H9 (cell line): ENCODE measurements around the gene TEAD1. TPM values are rescaled to one million over a fixed set of nuclear protein-coding genes. Genes with fewer than 3 reads are reported as not detected.

Experiments
- DNase-seq: peaks from one replicate; pipeline ENCODE4 v3.0.0-alpha.2; 2017
- H2AFZ ChIP-seq: one replicate; pipeline ENCODE4 v1.6.1; 2013; ENCODE audit warnings: mild to moderate bottlenecking, low read length, control low read depth, moderate library complexity
- H2AK5ac ChIP-seq: 2 replicates; pipeline ENCODE4 v1.6.1; 2013; ENCODE audit warnings: low read length, control low read depth, mixed read lengths; ENCODE audit not compliant: insufficient read length
- H2BK120ac ChIP-seq: one replicate; pipeline ENCODE4 v1.6.1; 2013; ENCODE audit warnings: low read depth, mild to moderate bottlenecking, low read length, control low read depth, inconsistent platforms; ENCODE audit not compliant: poor library complexity, severe bottlenecking
- H2BK12ac ChIP-seq: 2 replicates; pipeline ENCODE4 v1.6.1; 2013; ENCODE audit warnings: low read length, control low read depth, mixed read lengths, low read depth; ENCODE audit not compliant: insufficient read length
- H2BK15ac ChIP-seq: 2 replicates; pipeline ENCODE4 v1.6.1; 2013; ENCODE audit warnings: low read depth, low read length, control low read depth
- H2BK20ac ChIP-seq: one replicate; pipeline ENCODE4 v1.6.1; 2013; ENCODE audit warnings: low read depth, mild to moderate bottlenecking, low read length, control low read depth, inconsistent platforms; ENCODE audit not compliant: poor library complexity, severe bottlenecking
- H2BK5ac ChIP-seq: 2 replicates; pipeline ENCODE4 v1.6.1; 2013; ENCODE audit warnings: low read length, control low read depth, mixed read lengths; ENCODE audit not compliant: insufficient read length
- H3K14ac ChIP-seq: 2 replicates; pipeline ENCODE4 v1.6.1; 2013; ENCODE audit warnings: low read length, control low read depth; ENCODE audit not compliant: insufficient read depth
- H3K18ac ChIP-seq: 2 replicates; pipeline ENCODE4 v1.6.1; 2013; ENCODE audit warnings: low read depth, mild to moderate bottlenecking, mixed read lengths, low read length, control low read depth; ENCODE audit not compliant: insufficient read length
- H3K23ac ChIP-seq: 2 replicates; pipeline ENCODE4 v1.6.1; 2013; ENCODE audit warnings: low read length, control low read depth, mixed read lengths, low read depth; ENCODE audit not compliant: insufficient read length
- H3K23me2 ChIP-seq: 2 replicates; pipeline ENCODE4 v1.6.1; 2013; ENCODE audit warnings: low read depth, mild to moderate bottlenecking, mixed read lengths, low read length, control low read depth; ENCODE audit not compliant: insufficient read length, poor library complexity, severe bottlenecking
- H3K27ac ChIP-seq: 2 replicates; pipeline ENCODE4 v1.5.1; 2013; ENCODE audit warnings: low read length, control low read depth, mixed read lengths, low read depth; ENCODE audit not compliant: insufficient read length
- H3K27me3 ChIP-seq: 2 replicates; pipeline ENCODE4 v1.6.1; 2013; ENCODE audit warnings: low read length, control low read depth, inconsistent platforms; ENCODE audit not compliant: insufficient read depth
- H3K4ac ChIP-seq: 2 replicates; pipeline ENCODE4 v1.6.1; 2013; ENCODE audit warnings: low read depth, mild to moderate bottlenecking, control low read depth, inconsistent platforms, low read length, moderate library complexity
- H3K4me1 ChIP-seq: 2 replicates; pipeline ENCODE4 v1.6.1; 2013; ENCODE audit warnings: low read length, control low read depth, inconsistent platforms; ENCODE audit not compliant: insufficient read depth
- H3K4me2 ChIP-seq: 2 replicates; pipeline ENCODE4 v1.6.1; 2013; ENCODE audit warnings: low read length, control low read depth, mixed read lengths; ENCODE audit not compliant: insufficient read length, insufficient read depth
- H3K56ac ChIP-seq: 2 replicates; pipeline ENCODE4 v1.6.1; 2013; ENCODE audit warnings: low read depth, mild to moderate bottlenecking, mixed read lengths, low read length, control low read depth; ENCODE audit not compliant: insufficient read length
- H3K79me1 ChIP-seq: 2 replicates; pipeline ENCODE4 v1.6.1; 2013; ENCODE audit warnings: low read depth, mild to moderate bottlenecking, moderate library complexity, low read length, control low read depth, inconsistent platforms; ENCODE audit not compliant: insufficient read depth, poor library complexity, severe bottlenecking
- H3K79me2 ChIP-seq: 2 replicates; pipeline ENCODE4 v1.6.1; 2013; ENCODE audit warnings: low read length, control low read depth, inconsistent platforms; ENCODE audit not compliant: insufficient read depth
- H3K9ac ChIP-seq: 2 replicates; pipeline ENCODE4 v1.6.1; 2013; ENCODE audit warnings: low read length, control low read depth, mixed read lengths; ENCODE audit not compliant: insufficient read length; ENCODE audit errors: extremely low read depth
- H3K9me3 ChIP-seq: one replicate; pipeline ENCODE4 v1.6.1; 2013; ENCODE audit warnings: low read depth, low read length, inconsistent platforms; ENCODE audit not compliant: control insufficient read depth
- H3T11ph ChIP-seq: one replicate; pipeline ENCODE4 v1.6.1; 2013; ENCODE audit warnings: mild to moderate bottlenecking, low read length, control low read depth, inconsistent platforms
- H4K20me1 ChIP-seq: one replicate; pipeline ENCODE4 v1.6.1; 2013; ENCODE audit not compliant: control insufficient read depth, insufficient read length, insufficient read depth
- H4K5ac ChIP-seq: 2 replicates; pipeline ENCODE4 v1.6.1; 2013; ENCODE audit warnings: low read depth, mild to moderate bottlenecking, mixed read lengths, low read length, control low read depth; ENCODE audit not compliant: insufficient read length
- H4K8ac ChIP-seq: replicated peaks from 2 replicates; pipeline ENCODE4 v1.6.1; 2013; ENCODE audit warnings: low read length, control low read depth, mixed read lengths, low read depth; ENCODE audit not compliant: insufficient read length
- H4K91ac ChIP-seq: 2 replicates; pipeline ENCODE4 v1.6.1; 2013; ENCODE audit warnings: low read depth, mild to moderate bottlenecking, moderate library complexity, mixed read lengths, low read length, control low read depth; ENCODE audit not compliant: insufficient read length
- H3K27ac Mint-ChIP-seq, 3 experiments: 2 replicates in 2 of 3; 3 replicates in 1 of 3; pipeline ENCODE4 v1.8.0; 2020 to 2021; ENCODE audit warnings: mixed read lengths in 3 of 3, mild to moderate bottlenecking in 1 of 3, moderate library complexity in 1 of 3
- H3K27me3 Mint-ChIP-seq: 2 replicates; pipeline ENCODE4 v1.8.0; 2021; ENCODE audit warnings: low read depth, mild to moderate bottlenecking, moderate library complexity, mixed read lengths
- H3K36me3 Mint-ChIP-seq, 3 experiments: 2 replicates in 2 of 3; 3 replicates in 1 of 3; pipeline ENCODE4 v1.8.0; 2020 to 2021; ENCODE audit warnings: low read depth in 3 of 3, mixed read lengths in 3 of 3; ENCODE audit not compliant: insufficient read depth in 1 of 3
- H3K4me1 Mint-ChIP-seq, 2 experiments: 2 replicates each; pipeline ENCODE4 v1.8.0; 2020; ENCODE audit warnings: mixed read lengths in 2 of 2
- H3K4me3 Mint-ChIP-seq, 2 experiments: 2 replicates in 1 of 2; 3 replicates in 1 of 2; pipeline ENCODE4 v1.8.0; 2020 to 2021; ENCODE audit warnings: mild to moderate bottlenecking in 2 of 2, mixed read lengths in 2 of 2, moderate library complexity in 1 of 2
- H3K9me3 Mint-ChIP-seq, 2 experiments: 2 replicates in 1 of 2; 3 replicates in 1 of 2; pipeline ENCODE4 v1.8.0; 2020; ENCODE audit warnings: mild to moderate bottlenecking in 2 of 2, mixed read lengths in 2 of 2, moderate library complexity in 1 of 2
- CTCF ChIP-seq: fragments of 200-600 bp; sonication (generic); conservative IDR thresholded peaks from 3 replicates; pipeline ENCODE4 v1.8.0; 2021; ENCODE audit warnings: antibody characterized with exemption, mild to moderate bottlenecking
- WGBS: extraction: QIAGEN DNeasy Blood & Tissue Kit; methylation state at CpG from one replicate; pipeline ENCODE4 v1.1.7; 2013; ENCODE audit warnings: missing lambda C conversion rate, low lambda C conversion rate, mixed read lengths; ENCODE audit not compliant: insufficient read length; ENCODE audit errors: extremely low coverage; 5-methylcytosine and 5-hydroxymethylcytosine counted together
- total RNA-seq: library from RNA; stranded (reverse); gene quantifications from 2 replicates; pipeline ENCODE4 v1.2.1, GENCODE V29; 2021

The TEAD1 gene
- total RNA-seq, 1 experiment from 2014 or later, result 75.1 TPM

- H3K4me3 Mint-ChIP-seq, result no peak overlapping the region
- no peak for TF ChIP-seq CTCF
- H2AK5ac ChIP-seq, result no peak overlapping the region
- no peak overlapping the region for H4K5ac ChIP-seq
- H3K4me2 ChIP-seq, result no peak overlapping the region
- H3T11ph ChIP-seq, result no peak overlapping the region
- no peaks in the 10 kb centered on the region for H3K23me2 ChIP-seq
- peaks cover 19 to 44% (median 27%) of the 10 kb centered on the region in 3 experiments; a peak in 6 of 7 replicates for H3K36me3 Mint-ChIP-seq
- no peak for DNase-seq
- no peaks in the 10 kb centered on the region for H3K27me3 ChIP-seq
- H3K23ac ChIP-seq, result no peak overlapping the region
- H2BK20ac ChIP-seq, result no peak overlapping the region
- H3K79me1 ChIP-seq, result no peaks in the 10 kb centered on the region
- no peak overlapping the region for H3K18ac ChIP-seq
- H3K27me3 Mint-ChIP-seq, result no peaks in the 10 kb centered on the region
- no peak overlapping the region for H2BK15ac ChIP-seq
- H3K9me3 Mint-ChIP-seq, result no peaks in the 10 kb centered on the region
- H3K4me1 ChIP-seq, result no peaks in the 10 kb centered on the region
- no CpG with 5 or more reads among the region's 4 CpGs for WGBS
- no peaks in the 10 kb centered on the region for H3K9me3 ChIP-seq
- H3K4ac ChIP-seq, result no peak overlapping the region
- no peak overlapping the region for H4K91ac ChIP-seq
- H3K14ac ChIP-seq, result no peak overlapping the region
- H3K27ac Mint-ChIP-seq, result no peak overlapping the region
- no peak overlapping the region for H3K56ac ChIP-seq
- H3K27ac ChIP-seq, result no peak overlapping the region
- H4K8ac ChIP-seq, result no peak overlapping the region
- H3K4me1 Mint-ChIP-seq, result 0 out of 4 replicates have a peak, but pooled peaks cover 0 to under 1% of the 10 kb centered on the region in 2 experiments
- no peaks in the 10 kb centered on the region for H4K20me1 ChIP-seq
- no peak overlapping the region for H2AFZ ChIP-seq
- H2BK120ac ChIP-seq, result no peak overlapping the region
- no peak overlapping the region for H2BK12ac ChIP-seq
- H3K79me2 ChIP-seq, result no peaks in the 10 kb centered on the region
- no peak overlapping the region for H3K9ac ChIP-seq
- no peak overlapping the region for H2BK5ac ChIP-seq
Observed at GRCh38 chr11:12941671-12942070, 267.4 kb downstream of the TEAD1 start.
